ENCODE results near the gene ASRGL1. TPM values are rescaled to one million over a fixed set of nuclear protein-coding genes. Genes with fewer than 3 reads are reported as not detected.

The ASRGL1 gene
- total RNA-seq, 4 donors from 2014 or later: 10.1 to 16.3 (median 13.5) TPM

- no peak for ATAC-seq
Measured at GRCh38 chr11:62390722-62391121, 53.5 kb downstream of the ASRGL1 start.

DNA sequence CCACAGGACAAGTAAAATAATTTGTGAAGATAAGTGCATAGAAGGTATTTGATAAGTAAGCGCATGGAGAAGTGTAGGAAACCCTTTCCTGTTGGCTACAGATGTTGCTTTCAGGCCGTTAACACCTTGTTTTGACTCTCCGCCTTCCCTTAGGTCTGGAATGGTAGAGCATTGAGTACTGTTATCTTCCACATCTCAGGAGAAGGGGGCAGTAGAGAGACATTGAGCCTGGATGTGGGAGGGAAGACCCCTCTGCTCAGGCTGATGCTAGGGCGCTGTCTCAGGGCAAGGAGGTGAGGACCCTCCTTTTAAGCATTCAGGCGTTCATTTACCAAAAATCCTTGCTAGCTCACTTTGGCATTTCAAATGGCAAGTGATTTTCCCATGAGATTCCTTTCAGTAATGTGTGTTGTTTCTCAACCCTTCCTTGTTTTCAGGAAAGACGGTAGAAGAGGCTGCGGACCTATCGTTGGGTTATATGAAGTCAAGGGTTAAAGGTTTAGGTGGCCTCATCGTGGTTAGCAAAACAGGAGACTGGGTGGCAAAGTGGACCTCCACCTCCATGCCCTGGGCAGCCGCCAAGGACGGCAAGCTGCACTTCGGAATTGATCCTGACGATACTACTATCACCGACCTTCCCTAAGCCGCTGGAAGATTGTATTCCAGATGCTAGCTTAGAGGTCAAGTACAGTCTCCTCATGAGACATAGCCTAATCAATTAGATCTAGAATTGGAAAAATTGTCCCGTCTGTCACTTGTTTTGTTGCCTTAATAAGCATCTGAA, 54.6 kb downstream of the ASRGL1 start:
- H3K4me3 ChIP-seq: no peak overlapping the region
- H3K36me3 ChIP-seq: no peaks in the 10 kb centered on the region
- no peak overlapping the region for H3K27ac ChIP-seq
- no peaks in the 10 kb centered on the region for H3K9me3 ChIP-seq
- 66 to 73% methylated on average over 6 to 13 of the region's 16 CpGs for WGBS, 2 donors (ENCODE audit: low coverage in 1 of 2)
- peaks cover 0 to 26% (median 4%) of the 10 kb centered on the region in 3 donors for H3K4me1 ChIP-seq
- TF ChIP-seq EP300 (IDR thresholded peaks at IDR 0.05) (no peak), POLR2AphosphoS5 (IDR thresholded peaks at IDR 0.05) (no peak), POLR2A (IDR thresholded peaks at IDR 0.05) (no peak)
- TF ChIP-seq, protein P1, sequence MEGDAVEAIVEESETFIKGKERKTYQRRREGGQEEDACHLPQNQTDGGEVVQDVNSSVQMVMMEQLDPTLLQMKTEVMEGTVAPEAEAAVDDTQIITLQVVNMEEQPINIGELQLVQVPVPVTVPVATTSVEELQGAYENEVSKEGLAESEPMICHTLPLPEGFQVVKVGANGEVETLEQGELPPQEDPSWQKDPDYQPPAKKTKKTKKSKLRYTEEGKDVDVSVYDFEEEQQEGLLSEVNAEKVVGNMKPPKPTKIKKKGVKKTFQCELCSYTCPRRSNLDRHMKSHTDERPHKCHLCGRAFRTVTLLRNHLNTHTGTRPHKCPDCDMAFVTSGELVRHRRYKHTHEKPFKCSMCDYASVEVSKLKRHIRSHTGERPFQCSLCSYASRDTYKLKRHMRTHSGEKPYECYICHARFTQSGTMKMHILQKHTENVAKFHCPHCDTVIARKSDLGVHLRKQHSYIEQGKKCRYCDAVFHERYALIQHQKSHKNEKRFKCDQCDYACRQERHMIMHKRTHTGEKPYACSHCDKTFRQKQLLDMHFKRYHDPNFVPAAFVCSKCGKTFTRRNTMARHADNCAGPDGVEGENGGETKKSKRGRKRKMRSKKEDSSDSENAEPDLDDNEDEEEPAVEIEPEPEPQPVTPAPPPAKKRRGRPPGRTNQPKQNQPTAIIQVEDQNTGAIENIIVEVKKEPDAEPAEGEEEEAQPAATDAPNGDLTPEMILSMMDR (IDR thresholded peaks at IDR 0.05): no peak
- ATAC-seq: no peak
- H3K27me3 ChIP-seq: no peaks in the 10 kb centered on the region

More at GRCh38 chr11:62390722-62391121, 53.5 kb downstream of the ASRGL1 start:
- Histone ChIP-seq H3K36me3 (no peaks in the 10 kb centered on the region), H3K9me3 (no peaks in the 10 kb centered on the region), H3K4me3 (no peak overlapping the region), H3K4me1 (peaks cover 0 to 15% (median 4%) of the 10 kb centered on the region in 3 donors), H3K27ac (no peak overlapping the region), H3K27me3 (no peaks in the 10 kb centered on the region)
- 89 to 100% methylated on average over 1 of the region's 1 CpG for WGBS, 2 donors (ENCODE audit: low coverage in 1 of 2)
- TF ChIP-seq, protein P1 (IDR thresholded peaks at IDR 0.05): no peak
- TF ChIP-seq POLR2AphosphoS5 (IDR thresholded peaks at IDR 0.05) (no peak), POLR2A (IDR thresholded peaks at IDR 0.05) (no peak), EP300 (IDR thresholded peaks at IDR 0.05) (no peak)

GRCh38 chr11:62392506-62392905, 55.3 kb downstream of the ASRGL1 start:
- no peak for ATAC-seq
- TF ChIP-seq, protein P1 (IDR thresholded peaks at IDR 0.05): no peak
- no peak for TF ChIP-seq POLR2A (IDR thresholded peaks at IDR 0.05)
- TF ChIP-seq POLR2AphosphoS5 (IDR thresholded peaks at IDR 0.05): no peak
- TF ChIP-seq EP300 (IDR thresholded peaks at IDR 0.05): no peak
- H3K4me1 ChIP-seq: peaks cover 0 to 33% (median 4%) of the 10 kb centered on the region in 3 donors
- H3K36me3 ChIP-seq: no peaks in the 10 kb centered on the region
- no peaks in the 10 kb centered on the region for H3K9me3 ChIP-seq
- no peak overlapping the region for H3K4me3 ChIP-seq
- H3K27me3 ChIP-seq: no peaks in the 10 kb centered on the region
- WGBS, 2 donors (ENCODE audit: low coverage in 1 of 2): 50 to 59% methylated on average over 1 to 3 of the region's 3 CpGs
- no peak overlapping the region for H3K27ac ChIP-seq

DNA sequence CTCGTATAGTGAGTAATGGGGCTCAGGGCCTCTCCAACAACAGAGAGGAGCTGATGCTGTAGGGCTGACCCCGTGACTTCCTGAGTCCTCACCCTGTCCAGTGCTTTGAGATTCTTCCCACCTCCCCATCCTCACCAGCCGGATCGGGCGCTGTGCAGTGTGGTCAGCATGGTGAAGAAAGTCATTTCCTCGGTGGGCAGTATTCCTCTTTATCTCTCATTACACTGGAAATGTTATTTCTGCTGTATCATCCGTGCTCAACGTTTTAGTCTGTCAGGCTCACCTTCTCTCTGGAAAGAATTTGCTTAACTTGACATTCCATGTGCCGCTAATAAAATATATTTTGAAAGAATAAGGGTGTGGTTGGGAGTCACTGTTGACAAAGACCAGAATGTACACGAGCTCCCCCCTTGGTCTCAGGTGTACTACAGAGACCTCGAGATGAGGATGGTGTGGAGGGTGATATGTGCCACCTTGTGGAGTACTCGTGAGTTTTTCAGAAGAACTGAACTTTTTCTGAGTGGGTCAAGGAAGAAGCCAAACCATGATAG, 55.9 kb downstream of the ASRGL1 start:
- 25 to 46% methylated on average over 6 to 10 of the region's 12 CpGs for WGBS, 2 donors (ENCODE audit: low coverage in 1 of 2)
- Histone ChIP-seq H3K36me3 (no peaks in the 10 kb centered on the region), H3K27me3 (no peaks in the 10 kb centered on the region), H3K9me3 (no peaks in the 10 kb centered on the region), H3K4me3 (no peak overlapping the region), H3K27ac (no peak overlapping the region), H3K4me1 (peaks cover 0 to 39% (median 7%) of the 10 kb centered on the region in 3 donors)
- TF ChIP-seq, protein P1 (IDR thresholded peaks at IDR 0.05): no peak
- no peak for TF ChIP-seq POLR2A (IDR thresholded peaks at IDR 0.05)
- no peak for TF ChIP-seq POLR2AphosphoS5 (IDR thresholded peaks at IDR 0.05)
- TF ChIP-seq EP300 (IDR thresholded peaks at IDR 0.05): no peak
- no peak for ATAC-seq

Data from gastroesophageal sphincter (tissue), 4 donors.